ENCODE results near the gene MPG. TPM values are rescaled to one million over a fixed set of nuclear protein-coding genes. Genes with fewer than 3 reads are reported as not detected.
"Not testable (repeated sequence)": the region's sequence is repeated elsewhere in the genome, so short reads cannot be mapped to it uniquely, and the experiment has no call there.

MPG gene
- total RNA-seq, 1 donor from 2014 or later = 72.0 TPM

- not testable (repeated sequence) for H3K4me3 ChIP-seq (ENCODE audit: low read length in 3 of 3); H3K27me3 ChIP-seq (ENCODE audit: control insufficient read depth in 3 of 3, insufficient read depth in 3 of 3, low read length in 3 of 3); H3K4me1 ChIP-seq (ENCODE audit: control insufficient read depth in 3 of 3, insufficient read depth in 3 of 3, low read length in 3 of 3); H3K27ac ChIP-seq (ENCODE audit: low read depth, low read length); H3K9ac ChIP-seq (ENCODE audit: low read depth in 1 of 3, low read length in 3 of 3); H3K36me3 ChIP-seq (ENCODE audit: control insufficient read depth in 3 of 3, insufficient read depth in 3 of 3, low read length in 3 of 3); H3K9me3 ChIP-seq (ENCODE audit: control insufficient read depth in 3 of 3, low read length in 3 of 3)
These were observed 39.8 kb upstream of the MPG start for GRCh38 chr16:38206-38605.

- Histone ChIP-seq H3K9ac (ENCODE audit: low read depth in 1 of 3, low read length in 3 of 3) (no peak overlapping the region), H3K27ac (ENCODE audit: low read depth, low read length) (no peak overlapping the region), H3K27me3 (ENCODE audit: control insufficient read depth in 3 of 3, insufficient read depth in 3 of 3, low read length in 3 of 3) (no peaks in the 10 kb centered on the region), H3K36me3 (ENCODE audit: control insufficient read depth in 3 of 3, insufficient read depth in 3 of 3, low read length in 3 of 3) (peaks cover 0 to 3% (median 0%) of the 10 kb centered on the region in 3 donors), H3K4me3 (ENCODE audit: low read length in 3 of 3) (no peak overlapping the region), H3K9me3 (ENCODE audit: control insufficient read depth in 3 of 3, low read length in 3 of 3) (no peaks in the 10 kb centered on the region), H3K4me1 (ENCODE audit: control insufficient read depth in 3 of 3, insufficient read depth in 3 of 3, low read length in 3 of 3) (peaks cover 0 to 3% (median 3%) of the 10 kb centered on the region in 3 donors)
These were observed 38.8 kb upstream of the MPG start for GRCh38 chr16:38941-39892.

DNA sequence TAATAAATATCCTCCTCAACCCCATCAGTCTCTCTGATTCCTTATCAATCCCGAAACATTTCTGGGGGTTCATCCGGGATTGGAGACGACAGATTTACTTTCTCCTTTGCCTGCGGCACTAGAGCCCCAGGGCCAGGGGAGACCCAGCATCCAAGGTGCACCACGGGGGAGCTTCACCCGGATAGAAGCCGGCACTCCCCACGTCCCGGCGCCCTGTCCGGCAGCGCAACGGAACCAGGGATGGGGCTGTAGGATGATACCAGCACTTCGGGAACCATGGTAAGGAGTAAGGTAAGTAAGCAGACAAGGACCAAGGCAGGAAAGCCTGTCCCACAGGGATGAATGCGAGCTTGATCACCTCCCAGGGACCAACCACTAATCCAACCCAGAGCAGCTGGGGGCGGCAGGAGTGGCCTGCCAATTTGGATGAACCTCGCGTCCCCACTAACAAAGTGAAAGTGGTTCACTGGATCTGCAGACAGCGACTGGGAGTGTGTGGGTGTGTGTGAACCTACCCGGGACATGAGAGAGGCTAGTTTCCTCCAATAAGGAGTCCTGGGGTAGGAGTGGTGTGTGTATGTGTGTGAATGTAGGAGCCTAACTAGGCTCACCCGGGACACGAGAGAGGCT, 36.5 kb upstream of the MPG start:
- no peak overlapping the region for H3K27ac ChIP-seq (ENCODE audit: low read depth, low read length)
- H3K27me3 ChIP-seq (ENCODE audit: control insufficient read depth in 3 of 3, insufficient read depth in 3 of 3, low read length in 3 of 3) = no peaks in the 10 kb centered on the region
- H3K36me3 ChIP-seq (ENCODE audit: control insufficient read depth in 3 of 3, insufficient read depth in 3 of 3, low read length in 3 of 3) = peaks cover 3 to 14% (median 7%) of the 10 kb centered on the region in 3 donors
- H3K9me3 ChIP-seq (ENCODE audit: control insufficient read depth in 3 of 3, low read length in 3 of 3) = no peaks in the 10 kb centered on the region
- no peak overlapping the region for H3K9ac ChIP-seq (ENCODE audit: low read depth in 1 of 3, low read length in 3 of 3)
- H3K4me3 ChIP-seq (ENCODE audit: low read length in 3 of 3) = peak overlapping the region in 1 of 3 donors; percentile 14
- no peaks in the 10 kb centered on the region for H3K4me1 ChIP-seq (ENCODE audit: control insufficient read depth in 3 of 3, insufficient read depth in 3 of 3, low read length in 3 of 3)

DNA sequence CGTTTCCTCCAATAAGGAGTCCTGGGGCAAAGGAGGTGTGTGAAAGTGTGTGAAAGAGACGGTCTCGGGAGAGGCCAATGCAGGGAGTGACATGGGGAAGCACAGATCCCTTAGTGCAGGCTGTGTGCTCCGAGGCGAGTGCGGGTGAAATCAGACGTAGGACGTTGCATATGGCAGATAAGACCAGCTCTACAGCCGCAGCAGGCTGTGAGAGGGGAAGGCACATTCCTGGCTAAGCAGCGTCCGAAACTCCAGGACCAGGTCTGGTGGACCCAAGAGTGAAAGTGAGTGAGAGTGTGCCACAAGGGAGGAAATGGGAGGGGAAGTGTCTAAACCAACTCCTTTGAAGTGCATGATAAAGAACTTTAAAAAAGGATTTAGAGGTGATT, 36.0 kb upstream of the MPG start:
- Histone ChIP-seq H3K27ac (ENCODE audit: low read depth, low read length) (no peak overlapping the region), H3K9ac (ENCODE audit: low read depth in 1 of 3, low read length in 3 of 3) (no peak overlapping the region), H3K36me3 (ENCODE audit: control insufficient read depth in 3 of 3, insufficient read depth in 3 of 3, low read length in 3 of 3) (peaks cover 5 to 15% (median 9%) of the 10 kb centered on the region in 3 donors), H3K4me1 (ENCODE audit: control insufficient read depth in 3 of 3, insufficient read depth in 3 of 3, low read length in 3 of 3) (no peaks in the 10 kb centered on the region), H3K27me3 (ENCODE audit: control insufficient read depth in 3 of 3, insufficient read depth in 3 of 3, low read length in 3 of 3) (no peaks in the 10 kb centered on the region), H3K9me3 (ENCODE audit: control insufficient read depth in 3 of 3, low read length in 3 of 3) (no peaks in the 10 kb centered on the region), H3K4me3 (ENCODE audit: low read length in 3 of 3) (peak overlapping the region in 1 of 3 donors; percentile 14)

GRCh38 chr16:42691-43090, 35.3 kb upstream of the MPG start:
- Histone ChIP-seq H3K9ac (ENCODE audit: low read depth in 1 of 3, low read length in 3 of 3) (no peak overlapping the region), H3K9me3 (ENCODE audit: control insufficient read depth in 3 of 3, low read length in 3 of 3) (no peaks in the 10 kb centered on the region), H3K27ac (ENCODE audit: low read depth, low read length) (no peak overlapping the region), H3K36me3 (ENCODE audit: control insufficient read depth in 3 of 3, insufficient read depth in 3 of 3, low read length in 3 of 3) (peaks cover 8 to 18% (median 12%) of the 10 kb centered on the region in 3 donors), H3K4me3 (ENCODE audit: low read length in 3 of 3) (no peak overlapping the region), H3K27me3 (ENCODE audit: control insufficient read depth in 3 of 3, insufficient read depth in 3 of 3, low read length in 3 of 3) (no peaks in the 10 kb centered on the region), H3K4me1 (ENCODE audit: control insufficient read depth in 3 of 3, insufficient read depth in 3 of 3, low read length in 3 of 3) (no peaks in the 10 kb centered on the region)

GRCh38 chr16:43294-43693, 34.7 kb upstream of the MPG start:
- Histone ChIP-seq H3K9me3 (ENCODE audit: control insufficient read depth in 3 of 3, low read length in 3 of 3) (no peaks in the 10 kb centered on the region), H3K4me3 (ENCODE audit: low read length in 3 of 3) (no peak overlapping the region), H3K36me3 (ENCODE audit: control insufficient read depth in 3 of 3, insufficient read depth in 3 of 3, low read length in 3 of 3) (peaks cover 8 to 21% (median 10%) of the 10 kb centered on the region in 3 donors), H3K9ac (ENCODE audit: low read depth in 1 of 3, low read length in 3 of 3) (no peak overlapping the region), H3K27ac (ENCODE audit: low read depth, low read length) (no peak overlapping the region), H3K4me1 (ENCODE audit: control insufficient read depth in 3 of 3, insufficient read depth in 3 of 3, low read length in 3 of 3) (no peaks in the 10 kb centered on the region), H3K27me3 (ENCODE audit: control insufficient read depth in 3 of 3, insufficient read depth in 3 of 3, low read length in 3 of 3) (no peaks in the 10 kb centered on the region)

DNA sequence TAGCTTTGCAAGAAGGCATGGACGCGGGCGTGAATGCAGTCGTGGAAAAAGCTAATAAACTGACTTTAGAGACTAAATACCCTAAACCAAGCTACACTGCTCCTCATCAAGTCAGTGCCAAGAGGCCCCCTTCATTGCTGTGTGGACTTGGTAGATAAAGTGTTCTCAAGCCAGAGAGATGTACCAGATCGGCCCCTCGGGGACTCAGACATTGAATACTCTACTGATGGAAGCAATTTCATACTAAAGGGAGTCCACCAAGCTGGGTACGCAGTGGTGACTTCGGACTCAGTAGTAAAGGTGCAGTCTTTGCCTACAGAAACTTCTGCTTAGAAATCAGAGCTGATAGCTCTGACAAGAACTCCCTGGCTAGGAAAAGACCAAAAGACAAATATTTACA, 33.4 kb upstream of the MPG start:
- no peak overlapping the region for H3K9ac ChIP-seq (ENCODE audit: low read depth in 1 of 3, low read length in 3 of 3)
- no peaks in the 10 kb centered on the region for H3K9me3 ChIP-seq (ENCODE audit: control insufficient read depth in 3 of 3, low read length in 3 of 3)
- H3K27me3 ChIP-seq (ENCODE audit: control insufficient read depth in 3 of 3, insufficient read depth in 3 of 3, low read length in 3 of 3) = no peaks in the 10 kb centered on the region
- peaks cover 8 to 22% (median 8%) of the 10 kb centered on the region in 3 donors for H3K36me3 ChIP-seq (ENCODE audit: control insufficient read depth in 3 of 3, insufficient read depth in 3 of 3, low read length in 3 of 3)
- H3K27ac ChIP-seq (ENCODE audit: low read depth, low read length) = no peak overlapping the region
- no peaks in the 10 kb centered on the region for H3K4me1 ChIP-seq (ENCODE audit: control insufficient read depth in 3 of 3, insufficient read depth in 3 of 3, low read length in 3 of 3)
- no peak overlapping the region for H3K4me3 ChIP-seq (ENCODE audit: low read length in 3 of 3)

DNA sequence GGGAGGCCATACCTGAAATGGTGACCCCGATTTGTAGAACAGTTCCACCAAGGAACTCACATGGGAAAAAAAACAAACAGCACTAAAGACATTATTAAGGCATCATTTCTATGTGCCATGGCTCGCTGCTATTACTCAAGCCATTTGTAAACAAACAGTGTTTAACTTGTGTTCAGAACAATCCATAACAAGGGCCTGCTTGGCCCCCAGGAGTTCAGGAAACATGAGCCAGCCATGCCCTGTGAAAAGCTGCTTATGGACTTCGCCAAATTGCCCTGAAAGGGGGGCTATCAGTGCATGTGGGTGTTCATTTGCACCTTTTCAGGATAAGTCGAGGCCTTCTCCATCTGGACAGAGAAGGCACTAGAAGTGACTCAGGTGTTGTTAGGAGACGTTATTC, 32.6 kb upstream of the MPG start:
- peaks cover 8 to 22% (median 8%) of the 10 kb centered on the region in 3 donors for H3K36me3 ChIP-seq (ENCODE audit: control insufficient read depth in 3 of 3, insufficient read depth in 3 of 3, low read length in 3 of 3)

DNA sequence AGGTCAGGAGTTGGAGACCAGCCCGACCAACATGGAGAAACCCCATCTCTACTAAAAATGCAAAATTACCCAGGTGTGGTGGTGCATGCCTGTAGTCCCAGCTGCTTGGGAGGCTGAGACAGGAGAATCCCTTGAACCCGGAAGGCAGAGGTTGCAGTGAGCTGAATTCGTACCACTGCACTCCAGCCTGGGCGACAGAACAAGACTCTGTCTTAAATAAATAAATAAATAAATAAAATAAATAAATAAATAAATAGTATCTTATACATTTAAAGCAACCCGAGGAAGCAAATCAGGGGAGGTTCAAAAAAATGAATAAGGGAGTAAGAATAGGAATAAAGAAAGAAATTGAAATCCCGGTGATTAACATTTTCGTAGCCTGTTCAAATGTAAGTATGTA, 31.5 kb upstream of the MPG start:
- H3K4me3 ChIP-seq (ENCODE audit: low read length in 3 of 3); H3K27me3 ChIP-seq (ENCODE audit: control insufficient read depth in 3 of 3, insufficient read depth in 3 of 3, low read length in 3 of 3); H3K9me3 ChIP-seq (ENCODE audit: control insufficient read depth in 3 of 3, low read length in 3 of 3); H3K9ac ChIP-seq (ENCODE audit: low read depth in 1 of 3, low read length in 3 of 3); H3K27ac ChIP-seq (ENCODE audit: low read depth, low read length); H3K4me1 ChIP-seq (ENCODE audit: control insufficient read depth in 3 of 3, insufficient read depth in 3 of 3, low read length in 3 of 3): not testable (repeated sequence)
- H3K36me3 ChIP-seq (ENCODE audit: control insufficient read depth in 3 of 3, insufficient read depth in 3 of 3, low read length in 3 of 3) = peaks cover 8 to 24% (median 15%) of the 10 kb centered on the region in 3 donors

More for the DNA sequence above, 32.6 kb upstream of the MPG start:
- no peak overlapping the region for H3K27ac ChIP-seq (ENCODE audit: low read depth, low read length)
- no peak overlapping the region for H3K9ac ChIP-seq (ENCODE audit: low read depth in 1 of 3, low read length in 3 of 3)
- H3K4me3 ChIP-seq (ENCODE audit: low read length in 3 of 3) = no peak overlapping the region
- no peaks in the 10 kb centered on the region for H3K4me1 ChIP-seq (ENCODE audit: control insufficient read depth in 3 of 3, insufficient read depth in 3 of 3, low read length in 3 of 3)
- H3K27me3 ChIP-seq (ENCODE audit: control insufficient read depth in 3 of 3, insufficient read depth in 3 of 3, low read length in 3 of 3) = no peaks in the 10 kb centered on the region
- H3K9me3 ChIP-seq (ENCODE audit: control insufficient read depth in 3 of 3, low read length in 3 of 3) = no peaks in the 10 kb centered on the region

DNA sequence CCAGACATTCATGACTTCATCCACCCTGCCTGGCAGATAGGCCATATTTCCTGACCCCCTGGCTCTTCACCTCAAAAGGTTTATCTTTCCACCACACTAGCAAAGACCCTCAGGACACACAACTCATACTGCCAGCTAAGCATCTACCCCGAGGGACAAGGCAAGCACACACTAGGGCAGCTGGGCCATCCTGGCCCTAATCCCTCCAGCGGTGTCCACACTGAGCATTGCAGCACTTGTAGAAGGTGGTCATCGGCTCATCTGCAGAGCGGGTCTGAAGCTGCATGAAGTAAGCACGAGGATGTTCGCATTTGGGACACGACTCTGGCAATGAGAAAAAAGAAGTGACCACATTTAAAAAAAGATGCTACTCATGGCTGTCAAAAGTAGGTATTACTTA, 30.8 kb upstream of the MPG start:
- H3K9ac ChIP-seq (ENCODE audit: low read depth in 1 of 3, low read length in 3 of 3) = no peak overlapping the region
- no peak overlapping the region for H3K27ac ChIP-seq (ENCODE audit: low read depth, low read length)
- H3K27me3 ChIP-seq (ENCODE audit: control insufficient read depth in 3 of 3, insufficient read depth in 3 of 3, low read length in 3 of 3) = no peaks in the 10 kb centered on the region
- peaks cover 8 to 24% (median 15%) of the 10 kb centered on the region in 3 donors for H3K36me3 ChIP-seq (ENCODE audit: control insufficient read depth in 3 of 3, insufficient read depth in 3 of 3, low read length in 3 of 3)
- H3K9me3 ChIP-seq (ENCODE audit: control insufficient read depth in 3 of 3, low read length in 3 of 3) = no peaks in the 10 kb centered on the region
- no peak overlapping the region for H3K4me3 ChIP-seq (ENCODE audit: low read length in 3 of 3)
- no peaks in the 10 kb centered on the region for H3K4me1 ChIP-seq (ENCODE audit: control insufficient read depth in 3 of 3, insufficient read depth in 3 of 3, low read length in 3 of 3)
